Measurements from ENCODE around the gene PHACTR3.

DNA sequence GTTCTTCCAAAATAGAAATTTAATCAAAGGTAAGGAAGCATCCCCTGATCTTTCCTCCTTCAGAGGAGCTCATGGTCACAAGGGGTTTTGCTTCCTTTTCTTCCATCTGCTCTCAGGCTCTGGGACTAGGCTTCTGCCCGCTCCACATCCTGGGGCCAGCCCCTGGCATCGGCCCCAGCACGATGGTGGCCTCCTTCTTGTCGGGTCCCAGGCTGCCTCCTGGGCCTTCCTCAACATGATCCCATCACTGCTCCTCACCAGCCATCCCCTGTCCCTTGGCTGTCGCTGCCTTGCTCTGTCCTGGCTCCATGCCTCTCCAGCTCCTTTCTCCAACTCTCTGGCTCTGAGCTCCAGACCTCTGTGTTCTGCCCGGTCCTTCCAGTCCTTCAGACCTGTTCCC, 4.1 kb downstream of the PHACTR3 start:
- no peak for TF ChIP-seq CTCF (IDR thresholded peaks at IDR 0.05)
- no peak for TF ChIP-seq POLR2A (IDR thresholded peaks at IDR 0.05)
- TF ChIP-seq POLR2AphosphoS5 (IDR thresholded peaks at IDR 0.05), result no peak
- TF ChIP-seq EP300 (IDR thresholded peaks at IDR 0.05), result no peak

Data from suprapubic skin (tissue), 4 donors.